ENCODE measurements around the gene GNB5.
"Not testable (repeated sequence)": the region's sequence is repeated elsewhere in the genome, so short reads cannot be mapped to it uniquely, and the experiment has no call there.

Gene GNB5

GRCh38 chr15:52165494-52166131 lies 25.6 kb downstream of the GNB5 start:
- DNase-seq (ENCODE audit: low read depth), result not testable (repeated sequence)

GRCh38 chr15:52164631-52165265 lies 26.4 kb downstream of the GNB5 start:
- no peak for DNase-seq (ENCODE audit: low read depth)

- DNase-seq (ENCODE audit: low read depth), result no peak
Measured at GRCh38 chr15:52163321-52164190, 27.6 kb downstream of the GNB5 start.

GRCh38 chr15:52162876-52163275 lies 28.3 kb downstream of the GNB5 start:
- no peak for DNase-seq (ENCODE audit: low read depth)

- DNase-seq (ENCODE audit: low read depth), result no peak
Measured at GRCh38 chr15:52162260-52162659, 28.9 kb downstream of the GNB5 start.

- DNase-seq (ENCODE audit: low read depth), result no peak
Measured at GRCh38 chr15:52161406-52161966, 29.7 kb downstream of the GNB5 start.

GRCh38 chr15:52159645-52160044 lies 31.5 kb downstream of the GNB5 start:
- no peak for DNase-seq (ENCODE audit: low read depth)

- no peak for DNase-seq (ENCODE audit: low read depth)
Measured at GRCh38 chr15:52158084-52158765, 33.0 kb downstream of the GNB5 start.

- no peak for DNase-seq (ENCODE audit: low read depth)
Measured at GRCh38 chr15:52155878-52156277, 35.3 kb downstream of the GNB5 start.

GRCh38 chr15:52154896-52155865 lies 36.0 kb downstream of the GNB5 start:
- DNase-seq (ENCODE audit: low read depth), result no peak

- DNase-seq (ENCODE audit: low read depth), result no peak
Measured at GRCh38 chr15:52153900-52154895, 37.0 kb downstream of the GNB5 start.

GRCh38 chr15:52151353-52151752 lies 39.8 kb downstream of the GNB5 start:
- DNase-seq (ENCODE audit: low read depth), result no peak

GRCh38 chr15:52150871-52151270 lies 40.3 kb downstream of the GNB5 start:
- no peak for DNase-seq (ENCODE audit: low read depth)

- DNase-seq (ENCODE audit: low read depth), result no peak
Measured at GRCh38 chr15:52150043-52150825, 41.0 kb downstream of the GNB5 start.

- no peak for DNase-seq (ENCODE audit: low read depth)
Measured at GRCh38 chr15:52148403-52148802, 42.8 kb downstream of the GNB5 start.

- DNase-seq (ENCODE audit: low read depth), result no peak
Measured at GRCh38 chr15:52146776-52147175, 44.4 kb downstream of the GNB5 start.

GRCh38 chr15:52146261-52146660 lies 44.9 kb downstream of the GNB5 start:
- DNase-seq (ENCODE audit: low read depth), result no peak

GRCh38 chr15:52144656-52145178 lies 46.5 kb downstream of the GNB5 start:
- DNase-seq (ENCODE audit: low read depth), result no peak

GRCh38 chr15:52143873-52144272 lies 47.3 kb downstream of the GNB5 start:
- DNase-seq (ENCODE audit: low read depth), result no peak

Measured in activated T-cell treated with anti-CD3 and anti-CD28 coated beads for 24 hours (primary cell).